Neuron (in vitro differentiated cells): ENCODE results near the gene MYO1F.

ENCODE experiments used
- H2AFZ ChIP-seq: one replicate; pipeline ENCODE4 v1.6.1; 2013; ENCODE audit warnings: low read depth, mild to moderate bottlenecking, inconsistent platforms, low read length, moderate library complexity
- H3K27me3 ChIP-seq: one replicate; pipeline ENCODE4 v1.6.1; 2013; ENCODE audit warnings: low read length; ENCODE audit not compliant: insufficient read depth
- H3K36me3 ChIP-seq: one replicate; pipeline ENCODE4 v1.6.1; 2013; ENCODE audit warnings: low read length; ENCODE audit not compliant: insufficient read depth
- H3K4me1 ChIP-seq: one replicate; pipeline ENCODE4 v1.6.1; 2013; ENCODE audit warnings: low read length; ENCODE audit not compliant: insufficient read depth
- H3K4me3 ChIP-seq: 2 replicates; pipeline ENCODE4 v1.5.1; 2013; ENCODE audit warnings: mild to moderate bottlenecking, low read length, moderate library complexity
- H3K9me3 ChIP-seq: one replicate; pipeline ENCODE4 v1.6.1; 2013; ENCODE audit warnings: low read length

Gene MYO1F

DNA sequence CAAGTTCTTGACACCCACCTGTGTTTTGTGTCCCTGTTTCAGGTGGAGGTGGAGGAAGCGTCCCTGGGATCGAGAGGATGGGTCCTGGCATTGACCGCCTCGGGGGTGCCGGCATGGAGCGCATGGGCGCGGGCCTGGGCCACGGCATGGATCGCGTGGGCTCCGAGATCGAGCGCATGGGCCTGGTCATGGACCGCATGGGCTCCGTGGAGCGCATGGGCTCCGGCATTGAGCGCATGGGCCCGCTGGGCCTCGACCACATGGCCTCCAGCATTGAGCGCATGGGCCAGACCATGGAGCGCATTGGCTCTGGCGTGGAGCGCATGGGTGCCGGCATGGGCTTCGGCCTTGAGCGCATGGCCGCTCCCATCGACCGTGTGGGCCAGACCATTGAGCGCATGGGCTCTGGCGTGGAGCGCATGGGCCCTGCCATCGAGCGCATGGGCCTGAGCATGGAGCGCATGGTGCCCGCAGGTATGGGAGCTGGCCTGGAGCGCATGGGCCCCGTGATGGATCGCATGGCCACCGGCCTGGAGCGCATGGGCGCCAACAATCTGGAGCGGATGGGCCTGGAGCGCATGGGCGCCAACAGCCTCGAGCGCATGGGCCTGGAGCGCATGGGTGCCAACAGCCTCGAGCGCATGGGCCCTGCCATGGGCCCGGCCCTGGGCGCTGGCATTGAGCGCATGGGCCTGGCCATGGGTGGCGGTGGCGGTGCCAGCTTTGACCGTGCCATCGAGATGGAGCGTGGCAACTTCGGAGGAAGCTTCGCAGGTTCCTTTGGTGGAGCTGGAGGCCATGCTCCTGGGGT lies 91.5 kb downstream of the MYO1F start:
- Histone ChIP-seq H2AFZ (no peak overlapping the region), H3K27me3 (no peaks in the 10 kb centered on the region), H3K4me3 (no peak overlapping the region), H3K4me1 (peaks cover 34% of the 10 kb centered on the region), H3K36me3 (peaks cover 74% of the 10 kb centered on the region), H3K9me3 (no peaks in the 10 kb centered on the region)

DNA sequence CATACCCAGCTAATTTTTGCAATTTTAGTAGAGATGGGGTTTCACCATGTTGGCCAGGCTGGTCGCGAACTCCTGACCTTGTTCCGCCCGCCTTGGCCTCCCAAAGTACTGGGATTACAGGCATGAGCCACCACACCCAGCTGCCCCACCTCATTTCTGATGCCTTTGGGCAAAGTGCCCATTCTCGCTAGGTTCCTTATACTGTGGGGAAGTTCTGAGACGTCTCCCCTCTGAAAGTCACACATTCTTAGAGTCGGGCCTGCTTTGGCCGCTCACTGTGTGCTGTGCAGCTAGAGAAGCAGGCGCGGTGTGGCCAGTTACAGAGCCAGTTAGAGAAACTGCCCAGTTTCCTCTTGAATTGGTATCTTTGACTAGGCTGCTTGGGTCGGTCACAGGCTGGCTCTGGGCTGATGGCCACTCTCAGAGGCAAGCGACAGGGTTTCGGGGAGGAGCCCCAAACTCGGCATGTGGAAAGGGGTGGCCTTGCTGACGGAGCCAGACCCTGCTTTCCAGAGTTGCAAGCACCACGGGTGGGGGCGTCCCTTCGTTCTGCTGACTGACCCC lies 92.8 kb downstream of the MYO1F start:
- Histone ChIP-seq H3K4me3 (no peak overlapping the region), H2AFZ (no peak overlapping the region), H3K27me3 (no peaks in the 10 kb centered on the region), H3K9me3 (no peaks in the 10 kb centered on the region), H3K4me1 (peaks cover 31% of the 10 kb centered on the region), H3K36me3 (peaks cover 71% of the 10 kb centered on the region)

DNA sequence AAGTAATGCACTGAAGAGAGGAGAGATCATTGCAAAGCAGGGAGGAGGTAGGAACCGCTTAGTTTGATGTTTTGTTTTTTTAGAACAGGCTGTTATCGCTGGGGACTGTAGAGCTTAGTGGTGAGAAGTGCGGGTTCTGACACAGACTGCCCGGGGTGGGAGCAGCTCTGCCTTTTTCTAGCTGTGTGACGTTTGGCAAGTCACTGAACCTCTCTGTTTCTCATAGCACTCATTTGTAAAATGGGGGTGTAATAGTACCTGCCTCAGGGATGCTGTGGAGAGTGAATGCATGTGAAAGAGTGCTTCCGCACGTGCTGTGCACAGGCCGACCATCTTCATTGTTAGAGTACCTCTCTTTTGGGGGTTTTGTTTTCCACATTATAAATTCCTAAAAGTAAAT lies 94.1 kb downstream of the MYO1F start:
- Histone ChIP-seq H3K9me3 (no peaks in the 10 kb centered on the region), H3K27me3 (no peaks in the 10 kb centered on the region), H3K4me1 (peaks cover 21% of the 10 kb centered on the region), H2AFZ (no peak overlapping the region), H3K4me3 (no peak overlapping the region), H3K36me3 (peaks cover 71% of the 10 kb centered on the region)

DNA sequence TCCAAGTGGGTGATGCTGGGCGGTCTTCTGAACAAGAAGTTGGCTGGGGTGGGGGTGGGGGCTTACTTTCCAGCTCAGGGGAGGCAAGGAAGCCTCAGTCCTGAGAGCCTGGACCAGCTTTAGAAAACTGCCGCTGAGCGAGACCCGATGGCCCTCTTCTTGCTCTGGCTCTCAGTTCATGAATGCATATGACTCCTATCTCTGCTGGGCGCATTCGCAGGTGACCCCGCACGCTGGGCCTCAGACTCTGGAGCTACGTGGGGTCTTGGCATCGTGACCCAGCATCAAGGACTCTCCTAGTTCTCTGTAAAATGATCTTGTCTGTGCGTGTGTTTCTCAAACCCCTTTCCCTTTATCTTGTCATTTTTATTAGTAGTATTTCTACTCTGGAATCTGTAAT lies 94.5 kb downstream of the MYO1F start:
- Histone ChIP-seq H3K4me3 (no peak overlapping the region), H3K27me3 (no peaks in the 10 kb centered on the region), H3K36me3 (peaks cover 75% of the 10 kb centered on the region), H3K9me3 (no peaks in the 10 kb centered on the region), H3K4me1 (peaks cover 16% of the 10 kb centered on the region), H2AFZ (no peak overlapping the region)

DNA sequence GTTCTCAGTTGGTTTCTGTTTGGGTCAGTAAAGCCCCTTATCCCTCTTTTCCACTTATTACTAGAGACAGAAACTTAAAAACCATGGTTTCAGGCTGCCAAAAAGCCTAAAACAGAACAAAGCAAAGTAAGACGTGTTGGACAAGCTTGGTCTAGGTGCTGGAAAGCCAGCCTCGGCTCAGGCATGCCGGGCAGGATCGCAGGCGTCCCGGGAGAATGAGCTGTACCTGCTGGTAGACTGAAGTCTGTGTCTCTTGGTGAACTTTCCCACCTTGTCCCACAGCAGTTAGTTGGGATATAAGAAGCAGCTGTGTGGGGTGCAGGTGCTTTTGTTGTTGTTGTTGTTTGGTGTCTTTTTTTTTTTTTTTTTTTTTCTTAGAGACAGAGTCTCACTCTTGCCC lies 95.6 kb downstream of the MYO1F start:
- Histone ChIP-seq H3K9me3 (no peaks in the 10 kb centered on the region), H2AFZ (no peak overlapping the region), H3K27me3 (no peaks in the 10 kb centered on the region), H3K4me1 (peaks cover 5% of the 10 kb centered on the region), H3K36me3 (peaks cover 72% of the 10 kb centered on the region), H3K4me3 (no peak overlapping the region)

DNA sequence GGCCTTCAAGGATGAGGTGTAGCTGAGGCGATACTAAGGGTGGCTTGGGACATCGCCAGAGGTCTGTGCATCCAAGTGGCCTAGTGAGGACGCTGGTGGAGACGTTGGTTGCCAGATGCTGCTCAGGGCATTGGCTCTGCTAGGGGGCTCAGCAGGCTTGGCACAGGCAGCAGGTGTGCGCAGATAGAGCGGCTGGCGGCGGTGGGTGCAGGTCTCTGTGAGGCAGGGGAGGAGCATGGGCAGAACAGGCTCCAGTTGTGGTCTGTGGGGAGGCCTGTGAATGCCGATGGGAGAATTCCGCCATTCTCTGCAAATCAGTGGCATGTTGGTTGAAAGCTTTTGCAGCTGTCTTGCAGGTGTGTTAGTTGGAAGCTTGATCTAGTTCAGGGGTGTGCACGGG lies 96.0 kb downstream of the MYO1F start:
- Histone ChIP-seq H3K36me3 (peaks cover 72% of the 10 kb centered on the region), H3K4me1 (peaks cover 2% of the 10 kb centered on the region), H3K9me3 (no peaks in the 10 kb centered on the region), H3K27me3 (no peaks in the 10 kb centered on the region), H3K4me3 (no peak overlapping the region), H2AFZ (no peak overlapping the region)

DNA sequence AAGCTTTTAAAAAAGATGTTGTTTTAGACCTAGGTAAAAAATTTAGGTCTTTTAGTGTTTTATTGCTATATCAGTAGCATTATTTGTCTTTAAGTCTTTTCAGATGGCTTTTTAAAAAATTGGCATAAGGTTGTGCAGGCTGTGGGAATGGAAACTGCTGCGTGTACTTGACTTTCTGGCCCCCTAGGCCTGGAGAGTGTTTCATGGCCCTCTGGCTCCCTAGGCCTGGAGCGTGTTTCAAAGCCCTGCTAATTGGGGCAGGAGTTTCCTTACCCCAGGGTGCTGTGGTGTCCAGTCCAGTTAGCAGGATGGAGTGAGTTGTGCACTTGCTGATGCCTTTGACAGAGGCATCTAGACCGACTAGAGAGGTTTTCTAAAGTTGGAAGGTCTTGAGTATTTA lies 98.6 kb downstream of the MYO1F start:
- Histone ChIP-seq H3K9me3 (no peaks in the 10 kb centered on the region), H3K27me3 (no peaks in the 10 kb centered on the region), H3K36me3 (peaks cover 68% of the 10 kb centered on the region), H3K4me1 (no peaks in the 10 kb centered on the region), H3K4me3 (no peak overlapping the region), H2AFZ (no peak overlapping the region)

DNA sequence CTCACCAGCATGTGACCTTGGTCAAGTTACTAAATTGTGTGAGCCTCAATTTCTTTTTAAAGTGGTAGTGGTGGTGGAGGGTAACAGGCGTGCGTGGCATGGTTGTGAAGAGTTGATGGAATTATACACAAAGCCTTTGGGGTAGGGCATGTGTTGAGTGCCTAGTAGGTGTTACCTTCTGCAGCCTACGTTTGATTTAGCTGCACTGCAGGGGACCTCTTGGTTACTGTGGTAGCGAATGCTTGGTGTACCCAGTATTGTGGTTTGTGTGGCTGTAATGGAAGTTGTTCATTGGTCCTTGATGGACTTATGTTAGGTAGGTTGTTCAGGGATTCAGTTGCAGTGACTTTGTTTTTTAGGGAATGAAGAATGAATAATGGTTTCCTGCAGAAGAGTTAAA lies 99.4 kb downstream of the MYO1F start:
- Histone ChIP-seq H3K4me1 (no peaks in the 10 kb centered on the region), H3K36me3 (peaks cover 65% of the 10 kb centered on the region), H2AFZ (no peak overlapping the region), H3K9me3 (no peaks in the 10 kb centered on the region), H3K27me3 (no peaks in the 10 kb centered on the region), H3K4me3 (no peak overlapping the region)

DNA sequence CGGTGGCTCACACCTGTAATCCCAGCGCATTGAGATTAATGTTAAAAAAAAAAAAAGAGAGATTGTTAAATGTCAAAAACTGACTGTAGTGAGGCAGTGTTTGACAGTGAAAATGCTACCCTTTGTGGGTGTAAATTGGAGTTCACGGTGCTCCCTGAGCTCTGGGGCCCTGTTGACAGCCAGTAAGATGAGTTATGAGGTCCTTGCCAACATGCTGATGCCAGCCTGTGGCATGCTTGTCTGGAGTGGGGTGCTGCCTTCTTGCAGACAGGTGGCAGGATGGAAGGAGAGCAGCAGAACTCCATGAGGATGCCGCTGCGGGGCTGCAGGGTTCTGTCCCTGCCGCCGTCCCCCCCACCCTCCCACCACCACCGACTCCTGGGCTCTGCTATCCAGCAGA lies 100.7 kb downstream of the MYO1F start:
- no peaks in the 10 kb centered on the region for H3K4me1 ChIP-seq
- no peak overlapping the region for H3K4me3 ChIP-seq
- peaks cover 64% of the 10 kb centered on the region for H3K36me3 ChIP-seq
- no peaks in the 10 kb centered on the region for H3K27me3 ChIP-seq
- no peaks in the 10 kb centered on the region for H3K9me3 ChIP-seq
- H2AFZ ChIP-seq: no peak overlapping the region

DNA sequence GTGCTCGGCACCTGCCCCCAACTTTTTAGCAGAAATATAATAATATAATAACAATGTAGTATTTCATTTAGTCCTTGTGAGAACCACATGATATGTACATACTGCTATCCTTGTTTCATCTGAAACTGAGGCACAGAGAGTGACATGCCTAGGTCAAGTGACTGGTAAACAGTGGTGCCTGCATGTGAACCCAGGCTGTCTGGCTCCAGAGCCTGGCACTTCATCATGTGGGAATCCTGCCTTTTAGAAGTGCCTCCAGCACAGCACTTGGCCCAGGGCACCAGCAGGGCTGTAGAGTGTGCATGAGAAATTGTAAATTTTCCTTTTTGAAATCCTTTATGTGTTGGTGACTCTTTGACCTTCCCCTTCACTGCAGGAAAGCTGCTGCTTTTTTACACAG lies 102.2 kb downstream of the MYO1F start:
- H3K36me3 ChIP-seq: peaks cover 72% of the 10 kb centered on the region
- H2AFZ ChIP-seq: no peak overlapping the region
- no peaks in the 10 kb centered on the region for H3K27me3 ChIP-seq
- no peak overlapping the region for H3K4me3 ChIP-seq
- no peaks in the 10 kb centered on the region for H3K9me3 ChIP-seq
- peaks cover under 1% of the 10 kb centered on the region for H3K4me1 ChIP-seq

DNA sequence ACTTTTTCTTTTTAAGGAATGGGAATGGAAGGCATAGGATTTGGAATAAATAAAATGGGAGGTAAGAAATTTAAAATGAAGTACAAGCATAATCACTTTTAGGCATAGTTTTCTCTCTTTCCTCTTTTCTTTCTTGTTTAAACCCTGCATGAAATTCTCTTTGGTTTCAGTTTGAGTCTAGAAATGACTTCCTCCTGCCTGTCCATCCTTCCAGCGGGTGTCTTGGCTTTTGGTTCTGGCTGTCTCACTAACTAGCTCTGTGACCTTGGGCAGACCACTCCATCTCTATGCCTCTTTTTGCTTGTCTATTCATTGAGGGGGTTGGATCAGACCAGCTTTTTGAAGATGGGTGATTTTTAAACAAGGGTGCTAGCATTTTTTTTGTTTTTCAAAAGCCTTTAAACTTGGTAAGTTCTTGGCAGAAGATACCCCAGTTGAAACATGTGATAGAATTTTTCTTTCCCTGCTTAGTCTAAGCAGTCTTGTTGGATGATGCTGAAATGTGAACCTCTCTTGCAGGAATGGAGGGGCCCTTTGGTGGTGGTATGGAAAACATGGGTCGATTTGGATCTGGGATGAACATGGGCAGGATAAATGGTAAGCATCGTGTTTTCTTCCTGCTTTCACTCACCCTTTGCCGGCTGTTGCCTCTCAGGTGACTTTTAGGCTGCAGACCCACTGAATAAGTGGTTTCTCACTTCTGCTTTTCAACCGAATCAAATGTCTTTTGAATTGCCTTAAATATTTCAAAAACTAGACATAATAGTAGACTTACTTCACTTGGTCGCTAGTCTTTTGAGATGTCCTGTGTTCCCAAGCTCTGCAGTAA lies 103.4 kb downstream of the MYO1F start:
- Histone ChIP-seq H3K9me3 (no peaks in the 10 kb centered on the region), H3K27me3 (no peaks in the 10 kb centered on the region), H2AFZ (no peak overlapping the region), H3K36me3 (peaks cover 83% of the 10 kb centered on the region), H3K4me3 (no peak overlapping the region), H3K4me1 (peaks cover 5% of the 10 kb centered on the region)
